ENCODE measurements around the gene HDAC2. TPM values are rescaled to one million over a fixed set of nuclear protein-coding genes. Genes with fewer than 3 reads are reported as not detected.
"Not testable (repeated sequence)": the region's sequence is repeated elsewhere in the genome, so short reads cannot be mapped to it uniquely, and the experiment has no call there.

Gene HDAC2
- total RNA-seq, 1 donor from 2014 or later: 139 TPM

- DNase-seq (ENCODE audit: low read depth): no peak
- no peaks in the 10 kb centered on the region for H3K27me3 ChIP-seq (ENCODE audit: control insufficient read depth, insufficient read depth, low read length)
- no peak for TF ChIP-seq CTCF (IDR thresholded peaks at IDR 0.05; ENCODE audit: insufficient read depth, low read length, poor library complexity, severe bottlenecking)
- H3K4me3 ChIP-seq (ENCODE audit: low read depth, low read length): no peak overlapping the region
- H3K36me3 ChIP-seq (ENCODE audit: control insufficient read depth, insufficient read depth, low read length): no peaks in the 10 kb centered on the region
Observed at GRCh38 chr6:113934101-113934500, 36.8 kb downstream of the HDAC2 start.

GRCh38 chr6:113931907-113932306, 39.0 kb downstream of the HDAC2 start:
- not testable (repeated sequence) for DNase-seq (ENCODE audit: low read depth); H3K36me3 ChIP-seq (ENCODE audit: control insufficient read depth, insufficient read depth, low read length); H3K4me3 ChIP-seq (ENCODE audit: low read depth, low read length); H3K27me3 ChIP-seq (ENCODE audit: control insufficient read depth, insufficient read depth, low read length)

- H3K4me3 ChIP-seq (ENCODE audit: low read depth, low read length): no peak overlapping the region
- TF ChIP-seq CTCF (IDR thresholded peaks at IDR 0.05; ENCODE audit: insufficient read depth, low read length, poor library complexity, severe bottlenecking): no peak
- DNase-seq (ENCODE audit: low read depth): no peak
- no peaks in the 10 kb centered on the region for H3K36me3 ChIP-seq (ENCODE audit: control insufficient read depth, insufficient read depth, low read length)
- H3K27me3 ChIP-seq (ENCODE audit: control insufficient read depth, insufficient read depth, low read length): no peaks in the 10 kb centered on the region
Observed at GRCh38 chr6:113930183-113930582, 40.8 kb downstream of the HDAC2 start.

GRCh38 chr6:113927001-113927400, 43.9 kb downstream of the HDAC2 start:
- Histone ChIP-seq H3K4me3 (ENCODE audit: low read depth, low read length) (no peak overlapping the region), H3K27me3 (ENCODE audit: control insufficient read depth, insufficient read depth, low read length) (no peaks in the 10 kb centered on the region), H3K36me3 (ENCODE audit: control insufficient read depth, insufficient read depth, low read length) (no peaks in the 10 kb centered on the region)
- no peak for DNase-seq (ENCODE audit: low read depth)
- no peak for TF ChIP-seq CTCF (IDR thresholded peaks at IDR 0.05; ENCODE audit: insufficient read depth, low read length, poor library complexity, severe bottlenecking)

GRCh38 chr6:113925378-113925777, 45.6 kb downstream of the HDAC2 start:
- DNase-seq (ENCODE audit: low read depth): no peak
- H3K36me3 ChIP-seq (ENCODE audit: control insufficient read depth, insufficient read depth, low read length): no peaks in the 10 kb centered on the region
- H3K27me3 ChIP-seq (ENCODE audit: control insufficient read depth, insufficient read depth, low read length): no peaks in the 10 kb centered on the region
- H3K4me3 ChIP-seq (ENCODE audit: low read depth, low read length): no peak overlapping the region
- no peak for TF ChIP-seq CTCF (IDR thresholded peaks at IDR 0.05; ENCODE audit: insufficient read depth, low read length, poor library complexity, severe bottlenecking)

- no peak overlapping the region for H3K4me3 ChIP-seq (ENCODE audit: low read depth, low read length)
- H3K36me3 ChIP-seq (ENCODE audit: control insufficient read depth, insufficient read depth, low read length): no peaks in the 10 kb centered on the region
- DNase-seq (ENCODE audit: low read depth): no peak
- TF ChIP-seq CTCF (IDR thresholded peaks at IDR 0.05; ENCODE audit: insufficient read depth, low read length, poor library complexity, severe bottlenecking): no peak
- H3K27me3 ChIP-seq (ENCODE audit: control insufficient read depth, insufficient read depth, low read length): no peaks in the 10 kb centered on the region
Observed at GRCh38 chr6:113924312-113924723, 46.6 kb downstream of the HDAC2 start.
